Subcutaneous abdominal adipose tissue (tissue), 5 donors: ENCODE measurements around the gene PRDM4.
"Not testable (repeated sequence)": the region's sequence is repeated elsewhere in the genome, so short reads cannot be mapped to it uniquely, and the experiment has no call there.

Experiments used
- H3K27ac ChIP-seq: one replicate; pipeline ENCODE4 v1.7.0; 2013; ENCODE audit warnings: low read depth, mild to moderate bottlenecking, inconsistent platforms, low read length, moderate library complexity
- H3K27me3 ChIP-seq, 5 donors: one replicate each; pipeline ENCODE4 v1.7.0; 2013; ENCODE audit warnings: low read length in 5 of 5, inconsistent platforms in 1 of 5; ENCODE audit not compliant: control insufficient read depth in 5 of 5, insufficient read depth in 4 of 5
- H3K36me3 ChIP-seq, 5 donors: one replicate each; pipeline ENCODE4 v1.7.0; 2013; ENCODE audit warnings: low read length in 5 of 5; ENCODE audit not compliant: control insufficient read depth in 5 of 5, insufficient read depth in 5 of 5
- H3K4me1 ChIP-seq, 5 donors: one replicate each; pipeline ENCODE4 v1.7.0; 2013; ENCODE audit warnings: low read length in 5 of 5, mild to moderate bottlenecking in 3 of 5, moderate library complexity in 1 of 5; ENCODE audit not compliant: control insufficient read depth in 5 of 5, insufficient read depth in 5 of 5
- H3K4me3 ChIP-seq, 5 donors: one replicate each; pipeline ENCODE4 v1.7.0; 2013; ENCODE audit warnings: low read length in 5 of 5, low read depth in 1 of 5
- H3K9ac ChIP-seq, 5 donors: one replicate each; pipeline ENCODE4 v1.7.0; 2013; ENCODE audit warnings: low read length in 5 of 5, mild to moderate bottlenecking in 4 of 5, moderate library complexity in 3 of 5
- H3K9me3 ChIP-seq, 5 donors: one replicate each; pipeline ENCODE4 v1.7.0; 2013; ENCODE audit warnings: low read length in 5 of 5; ENCODE audit not compliant: control insufficient read depth in 5 of 5
- donor health status: healthy.
- donor health status: healthy.
- donor health status: healthy.
- donor health status: healthy.
- donor health status: healthy.

The PRDM4 gene

DNA sequence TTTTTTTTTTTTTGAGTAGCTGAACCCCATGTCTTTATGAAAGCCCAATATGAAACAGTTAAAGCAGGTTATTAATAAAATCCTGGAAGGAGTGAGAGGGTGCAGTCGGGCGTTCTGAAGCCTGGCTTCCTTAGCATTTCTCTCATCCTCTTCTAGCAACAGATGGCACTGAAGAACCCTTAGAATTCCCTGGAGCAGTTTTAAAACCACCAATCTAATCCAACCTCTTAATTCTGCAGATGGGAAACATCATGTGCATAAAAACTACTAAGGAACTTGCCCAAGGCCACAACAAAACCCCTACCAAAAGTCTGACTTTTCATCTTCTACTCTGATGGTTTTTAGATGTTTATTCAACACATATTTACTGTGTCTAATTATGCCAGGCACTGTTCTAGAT, 25.2 kb downstream of the PRDM4 start:
- Histone ChIP-seq H3K9me3 (no peaks in the 10 kb centered on the region), H3K9ac (no peak overlapping the region), H3K4me1 (no peaks in the 10 kb centered on the region), H3K4me3 (no peak overlapping the region), H3K27ac (no peak overlapping the region), H3K27me3 (no peaks in the 10 kb centered on the region), H3K36me3 (peaks cover 53 to 79% (median 73%) of the 10 kb centered on the region in 5 donors)

DNA sequence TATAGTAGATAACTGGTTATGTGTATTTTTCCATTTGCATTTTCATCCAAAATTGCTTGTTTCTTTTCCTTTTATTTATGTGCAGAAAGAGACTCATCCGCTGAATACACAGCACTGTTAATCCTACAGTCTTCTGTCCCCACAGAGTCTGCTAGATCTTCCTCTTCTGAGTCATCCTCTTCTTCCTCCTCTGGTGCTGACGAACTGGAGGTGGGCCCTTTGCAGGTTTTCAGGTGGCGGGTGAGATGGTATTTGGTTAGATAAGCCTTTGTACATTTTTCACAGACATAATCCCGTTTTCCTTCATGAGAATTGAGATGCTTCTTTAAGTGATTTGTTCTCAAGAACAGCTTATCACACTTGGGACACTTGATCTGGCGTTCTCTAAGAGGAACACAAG, 26.8 kb downstream of the PRDM4 start:
- no peaks in the 10 kb centered on the region for H3K27me3 ChIP-seq
- no peak overlapping the region for H3K4me3 ChIP-seq
- no peak overlapping the region for H3K27ac ChIP-seq
- H3K9me3 ChIP-seq, result no peaks in the 10 kb centered on the region
- H3K4me1 ChIP-seq, result no peaks in the 10 kb centered on the region
- H3K9ac ChIP-seq, result no peak overlapping the region
- peaks cover 50 to 64% (median 62%) of the 10 kb centered on the region in 5 donors for H3K36me3 ChIP-seq

DNA sequence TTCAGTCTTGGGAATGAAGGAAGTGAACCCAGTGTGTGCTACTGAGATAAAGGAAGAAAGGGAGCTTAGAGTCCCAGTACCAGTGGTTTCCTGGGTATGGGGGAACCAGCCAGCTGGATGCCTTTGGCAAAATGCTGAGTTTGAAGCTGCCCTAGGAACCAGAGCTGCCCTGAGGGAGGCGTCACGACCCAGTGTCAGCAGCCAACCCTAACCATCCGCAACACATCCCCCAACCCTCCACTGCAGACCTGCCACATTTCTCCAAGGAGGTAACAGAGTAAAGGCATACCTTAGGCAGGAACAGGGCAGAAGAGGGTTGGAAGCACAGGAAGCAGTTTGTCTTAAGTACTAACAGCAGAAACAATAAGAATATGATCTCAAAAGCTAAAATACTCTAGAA, 28.6 kb downstream of the PRDM4 start:
- Histone ChIP-seq H3K27me3 (no peaks in the 10 kb centered on the region), H3K9me3 (no peaks in the 10 kb centered on the region), H3K36me3 (peaks cover 38 to 47% (median 44%) of the 10 kb centered on the region in 5 donors), H3K9ac (no peak overlapping the region), H3K27ac (no peak overlapping the region), H3K4me1 (no peaks in the 10 kb centered on the region), H3K4me3 (no peak overlapping the region)

- Histone ChIP-seq H3K27me3 (no peaks in the 10 kb centered on the region), H3K4me3 (no peak overlapping the region), H3K36me3 (peaks cover 28 to 37% (median 34%) of the 10 kb centered on the region in 5 donors), H3K9ac (no peak overlapping the region), H3K4me1 (no peaks in the 10 kb centered on the region), H3K9me3 (no peaks in the 10 kb centered on the region), H3K27ac (no peak overlapping the region)
Measured at GRCh38 chr12:107731366-107731765, 29.6 kb downstream of the PRDM4 start.

GRCh38 chr12:107730618-107731341, 30.2 kb downstream of the PRDM4 start:
- no peak overlapping the region for H3K9ac ChIP-seq
- no peak overlapping the region for H3K27ac ChIP-seq
- peaks cover 22 to 31% (median 28%) of the 10 kb centered on the region in 5 donors for H3K36me3 ChIP-seq
- no peaks in the 10 kb centered on the region for H3K27me3 ChIP-seq
- no peaks in the 10 kb centered on the region for H3K4me1 ChIP-seq
- no peaks in the 10 kb centered on the region for H3K9me3 ChIP-seq
- no peak overlapping the region for H3K4me3 ChIP-seq

GRCh38 chr12:107727742-107728141, 33.2 kb downstream of the PRDM4 start:
- not testable (repeated sequence) for H3K4me3 ChIP-seq, H3K36me3 ChIP-seq, H3K9me3 ChIP-seq, H3K4me1 ChIP-seq, H3K27me3 ChIP-seq, H3K27ac ChIP-seq, H3K9ac ChIP-seq

GRCh38 chr12:107727327-107727726, 33.6 kb downstream of the PRDM4 start:
- H3K9me3 ChIP-seq, H3K4me3 ChIP-seq, H3K4me1 ChIP-seq, H3K36me3 ChIP-seq, H3K9ac ChIP-seq, H3K27ac ChIP-seq, H3K27me3 ChIP-seq: not testable (repeated sequence)

DNA sequence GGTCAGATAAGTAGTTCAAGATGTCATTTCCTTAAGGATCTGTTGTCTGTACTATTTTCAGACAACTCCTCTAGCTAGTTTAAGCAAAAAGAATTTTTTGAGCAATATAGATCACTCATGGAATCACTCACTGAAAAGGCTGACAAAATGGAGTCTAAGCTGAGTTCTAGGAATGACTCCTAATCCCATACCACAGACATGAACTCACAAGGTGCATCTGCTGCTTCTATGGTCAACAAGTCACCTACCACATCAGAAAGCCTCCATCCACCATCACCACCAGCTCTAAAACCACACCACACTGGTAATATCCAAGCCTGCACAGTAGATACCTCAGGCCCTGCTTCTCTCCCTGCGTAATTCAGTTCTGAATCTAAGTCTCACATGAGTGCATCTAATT, 42.3 kb downstream of the PRDM4 start:
- Histone ChIP-seq H3K4me1 (no peaks in the 10 kb centered on the region), H3K27me3 (no peaks in the 10 kb centered on the region), H3K27ac (no peak overlapping the region), H3K36me3 (peaks cover 13 to 39% (median 16%) of the 10 kb centered on the region in 5 donors), H3K4me3 (no peak overlapping the region), H3K9me3 (no peaks in the 10 kb centered on the region), H3K9ac (no peak overlapping the region)

GRCh38 chr12:107715780-107716179, 45.2 kb downstream of the PRDM4 start:
- no peak overlapping the region for H3K27ac ChIP-seq
- H3K9ac ChIP-seq, result no peak overlapping the region
- no peaks in the 10 kb centered on the region for H3K9me3 ChIP-seq
- no peak overlapping the region for H3K4me3 ChIP-seq
- peaks cover 38 to 55% (median 44%) of the 10 kb centered on the region in 5 donors for H3K36me3 ChIP-seq
- H3K27me3 ChIP-seq, result no peaks in the 10 kb centered on the region
- no peaks in the 10 kb centered on the region for H3K4me1 ChIP-seq

DNA sequence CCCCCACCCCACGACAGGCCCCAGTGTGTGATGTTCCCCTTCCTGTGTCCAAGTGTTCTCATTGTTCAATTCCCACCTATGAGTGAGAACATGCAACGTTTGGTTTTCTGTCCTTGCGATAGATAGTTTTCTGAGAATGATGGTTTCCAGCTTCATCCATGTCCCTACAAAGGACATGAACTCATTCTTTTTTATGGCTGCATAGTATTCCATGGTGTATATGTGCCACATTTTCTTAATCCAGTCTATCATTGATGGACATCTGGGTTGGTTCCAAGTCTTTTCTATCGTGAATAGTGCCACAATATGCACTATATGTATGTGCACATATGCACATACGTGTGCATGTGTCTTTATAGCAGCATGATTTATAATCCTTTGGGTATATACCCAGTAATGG, 55.4 kb downstream of the PRDM4 start:
- not testable (repeated sequence) for H3K27ac ChIP-seq, H3K4me1 ChIP-seq, H3K9ac ChIP-seq, H3K27me3 ChIP-seq, H3K4me3 ChIP-seq, H3K9me3 ChIP-seq
- peaks cover 59 to 77% (median 68%) of the 10 kb centered on the region in 5 donors for H3K36me3 ChIP-seq
